Mucosa of rectum (tissue), 2 donors: ENCODE data around the gene PPFIA4.

ENCODE experiments used
- H3K27ac ChIP-seq, 2 donors: one replicate each; pipeline ENCODE4 v1.7.0; 2013; ENCODE audit warnings: inconsistent platforms in 2 of 2, low read depth in 2 of 2, low read length in 2 of 2
- H3K27me3 ChIP-seq, 2 donors: one replicate each; pipeline ENCODE4 v1.7.0; 2013; ENCODE audit warnings: low read length in 2 of 2; ENCODE audit not compliant: control insufficient read depth in 2 of 2, insufficient read depth in 2 of 2
- H3K36me3 ChIP-seq, 2 donors: one replicate each; pipeline ENCODE4 v1.7.0; 2013; ENCODE audit warnings: low read length in 2 of 2; ENCODE audit not compliant: control insufficient read depth in 2 of 2, insufficient read depth in 2 of 2
- H3K4me1 ChIP-seq, 2 donors: one replicate each; pipeline ENCODE4 v1.7.0; 2013; ENCODE audit warnings: low read length in 2 of 2, mild to moderate bottlenecking in 1 of 2; ENCODE audit not compliant: control insufficient read depth in 2 of 2, insufficient read depth in 2 of 2
- H3K4me3 ChIP-seq, 2 donors: one replicate each; pipeline ENCODE4 v1.7.0; 2013; ENCODE audit warnings: low read length in 2 of 2
- H3K9ac ChIP-seq, 2 donors: one replicate each; pipeline ENCODE4 v1.7.0; 2013; ENCODE audit warnings: low read length in 2 of 2, low read depth in 1 of 2, mild to moderate bottlenecking in 1 of 2
- H3K9me3 ChIP-seq, 2 donors: one replicate each; pipeline ENCODE4 v1.7.0; 2013; ENCODE audit warnings: low read length in 2 of 2; ENCODE audit not compliant: control insufficient read depth in 2 of 2
- donor health status: healthy.
- donor health status: Normal muscosa, but diverticular disease.

Gene PPFIA4

DNA sequence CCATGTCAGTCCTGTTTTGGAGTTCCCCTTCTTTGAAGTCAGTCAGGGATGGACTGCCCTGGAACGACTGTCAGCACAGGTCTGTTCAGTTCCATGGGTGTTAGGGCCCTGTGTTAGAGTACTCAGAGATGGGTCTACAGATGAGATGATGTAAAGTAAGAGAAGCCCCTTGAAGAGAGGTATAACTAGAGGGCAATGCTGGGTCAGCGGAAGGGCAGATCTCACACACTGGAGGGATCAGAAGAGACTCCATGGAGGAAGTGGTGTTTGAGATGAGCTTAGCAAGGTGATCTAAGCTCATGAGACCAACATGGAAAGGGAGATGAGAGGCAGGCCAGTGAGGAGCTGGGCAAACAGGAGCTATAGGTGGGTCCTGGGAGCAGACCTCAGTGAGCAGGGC, 7.6 kb downstream of the PPFIA4 start:
- Histone ChIP-seq H3K9me3 (no peaks in the 10 kb centered on the region), H3K36me3 (no peaks in the 10 kb centered on the region), H3K27ac (no peak overlapping the region), H3K9ac (no peak overlapping the region), H3K27me3 (peaks cover under 1 to 4% of the 10 kb centered on the region in 2 donors), H3K4me1 (no peaks in the 10 kb centered on the region), H3K4me3 (no peak overlapping the region)

- Histone ChIP-seq H3K4me1 (no peaks in the 10 kb centered on the region), H3K27ac (no peak overlapping the region), H3K9ac (no peak overlapping the region), H3K36me3 (no peaks in the 10 kb centered on the region), H3K4me3 (no peak overlapping the region), H3K27me3 (peaks cover 0 to 4% of the 10 kb centered on the region in 2 donors), H3K9me3 (no peaks in the 10 kb centered on the region)
These were observed 8.3 kb downstream of the PPFIA4 start for GRCh38 chr1:203034422-203035110.

DNA sequence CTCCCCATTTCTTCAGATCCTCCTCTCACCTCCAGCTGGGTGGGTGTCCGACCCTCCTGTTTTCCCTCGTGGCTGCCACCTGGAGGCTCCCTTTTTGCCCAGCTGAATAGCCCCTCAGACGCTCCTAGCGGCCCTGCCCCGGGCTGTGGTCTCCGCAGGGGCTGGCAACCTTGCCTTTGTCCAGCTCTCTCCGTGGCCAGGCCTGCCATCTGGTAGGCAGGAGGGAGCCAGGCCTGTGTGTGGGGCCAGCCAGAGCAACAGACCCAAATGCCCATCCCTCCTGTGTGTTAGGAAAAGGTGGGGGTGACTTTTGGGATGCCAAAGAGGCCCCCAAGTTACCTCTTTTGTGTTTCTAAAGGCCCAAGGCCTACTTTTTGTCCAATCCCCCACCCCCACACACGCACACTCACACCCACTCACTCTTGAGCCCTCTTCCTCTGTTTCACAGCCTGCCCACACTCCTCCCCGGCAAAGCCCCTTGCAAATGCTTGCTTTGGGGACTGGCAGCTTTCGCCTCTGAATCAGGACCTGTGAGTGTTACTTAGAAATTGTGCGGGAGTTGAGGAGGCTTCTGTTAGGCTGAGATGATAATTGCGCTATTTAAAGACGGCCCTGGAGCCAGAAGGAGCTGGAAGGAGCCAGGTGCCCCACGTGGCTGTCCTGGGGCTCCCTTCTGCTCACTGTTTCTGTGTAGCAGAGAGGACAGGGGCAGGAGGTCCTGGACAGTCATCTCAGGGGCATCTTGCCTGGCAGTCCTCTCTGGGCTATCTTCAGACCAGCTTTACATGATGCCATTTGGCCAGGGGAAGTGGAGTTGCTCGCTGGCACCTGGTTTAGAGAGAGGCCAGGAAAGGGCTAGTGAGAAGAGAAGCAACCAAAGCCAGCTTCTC, 9.1 kb downstream of the PPFIA4 start:
- H3K9me3 ChIP-seq = no peaks in the 10 kb centered on the region
- no peaks in the 10 kb centered on the region for H3K4me1 ChIP-seq
- no peak overlapping the region for H3K4me3 ChIP-seq
- H3K27me3 ChIP-seq = peaks cover 0 to 4% of the 10 kb centered on the region in 2 donors
- no peaks in the 10 kb centered on the region for H3K36me3 ChIP-seq
- H3K27ac ChIP-seq = no peak overlapping the region
- no peak overlapping the region for H3K9ac ChIP-seq

DNA sequence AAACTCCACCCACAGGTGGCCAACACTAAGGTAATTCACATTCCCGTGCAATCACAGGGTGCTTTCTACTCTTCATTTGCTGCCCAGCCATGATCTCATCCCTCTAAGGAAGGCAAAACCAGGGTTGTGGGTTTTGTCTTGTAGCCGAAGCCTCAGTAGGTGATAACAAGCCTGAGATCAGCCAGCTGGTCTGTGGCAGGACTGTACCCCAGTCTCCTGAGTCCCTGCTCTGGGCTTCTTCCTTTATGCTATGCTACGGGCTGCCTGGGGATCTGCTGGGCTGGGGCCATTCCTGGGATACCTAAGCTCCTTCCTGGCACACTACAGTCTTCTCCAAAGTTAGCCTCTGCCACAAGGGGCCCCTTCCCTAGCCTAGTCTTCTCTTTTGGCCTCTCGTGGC, 9.8 kb downstream of the PPFIA4 start:
- Histone ChIP-seq H3K27ac (no peak overlapping the region), H3K9ac (no peak overlapping the region), H3K4me3 (no peak overlapping the region), H3K4me1 (no peaks in the 10 kb centered on the region), H3K36me3 (no peaks in the 10 kb centered on the region), H3K9me3 (no peaks in the 10 kb centered on the region), H3K27me3 (peaks cover 0 to 4% of the 10 kb centered on the region in 2 donors)

GRCh38 chr1:203036537-203036936, 10.2 kb downstream of the PPFIA4 start:
- Histone ChIP-seq H3K36me3 (no peaks in the 10 kb centered on the region), H3K4me1 (no peaks in the 10 kb centered on the region), H3K4me3 (no peak overlapping the region), H3K9me3 (no peaks in the 10 kb centered on the region), H3K9ac (no peak overlapping the region), H3K27me3 (peaks cover 0 to 4% of the 10 kb centered on the region in 2 donors), H3K27ac (no peak overlapping the region)

- Histone ChIP-seq H3K9me3 (no peaks in the 10 kb centered on the region), H3K4me1 (no peaks in the 10 kb centered on the region), H3K9ac (no peak overlapping the region), H3K27ac (no peak overlapping the region), H3K4me3 (no peak overlapping the region), H3K36me3 (no peaks in the 10 kb centered on the region), H3K27me3 (peaks cover 0 to 4% of the 10 kb centered on the region in 2 donors)
These were observed 11.4 kb downstream of the PPFIA4 start for GRCh38 chr1:203037509-203038190.

- no peak overlapping the region for H3K27ac ChIP-seq
- H3K4me1 ChIP-seq = no peaks in the 10 kb centered on the region
- no peak overlapping the region for H3K9ac ChIP-seq
These were observed 12.0 kb downstream of the PPFIA4 start for GRCh38 chr1:203038217-203038741.

GRCh38 chr1:203038891-203039608, 12.8 kb downstream of the PPFIA4 start:
- H3K9me3 ChIP-seq = no peaks in the 10 kb centered on the region
- H3K36me3 ChIP-seq = no peaks in the 10 kb centered on the region
- no peaks in the 10 kb centered on the region for H3K4me1 ChIP-seq
- H3K4me3 ChIP-seq = no peak overlapping the region
- H3K9ac ChIP-seq = no peak overlapping the region
- H3K27me3 ChIP-seq = peaks cover 0 to 4% of the 10 kb centered on the region in 2 donors
- H3K27ac ChIP-seq = no peak overlapping the region

More at GRCh38 chr1:203038217-203038741, 12.0 kb downstream of the PPFIA4 start:
- no peak overlapping the region for H3K4me3 ChIP-seq
- H3K9me3 ChIP-seq = no peaks in the 10 kb centered on the region
- H3K36me3 ChIP-seq = no peaks in the 10 kb centered on the region
- peaks cover 0 to 4% of the 10 kb centered on the region in 2 donors for H3K27me3 ChIP-seq

DNA sequence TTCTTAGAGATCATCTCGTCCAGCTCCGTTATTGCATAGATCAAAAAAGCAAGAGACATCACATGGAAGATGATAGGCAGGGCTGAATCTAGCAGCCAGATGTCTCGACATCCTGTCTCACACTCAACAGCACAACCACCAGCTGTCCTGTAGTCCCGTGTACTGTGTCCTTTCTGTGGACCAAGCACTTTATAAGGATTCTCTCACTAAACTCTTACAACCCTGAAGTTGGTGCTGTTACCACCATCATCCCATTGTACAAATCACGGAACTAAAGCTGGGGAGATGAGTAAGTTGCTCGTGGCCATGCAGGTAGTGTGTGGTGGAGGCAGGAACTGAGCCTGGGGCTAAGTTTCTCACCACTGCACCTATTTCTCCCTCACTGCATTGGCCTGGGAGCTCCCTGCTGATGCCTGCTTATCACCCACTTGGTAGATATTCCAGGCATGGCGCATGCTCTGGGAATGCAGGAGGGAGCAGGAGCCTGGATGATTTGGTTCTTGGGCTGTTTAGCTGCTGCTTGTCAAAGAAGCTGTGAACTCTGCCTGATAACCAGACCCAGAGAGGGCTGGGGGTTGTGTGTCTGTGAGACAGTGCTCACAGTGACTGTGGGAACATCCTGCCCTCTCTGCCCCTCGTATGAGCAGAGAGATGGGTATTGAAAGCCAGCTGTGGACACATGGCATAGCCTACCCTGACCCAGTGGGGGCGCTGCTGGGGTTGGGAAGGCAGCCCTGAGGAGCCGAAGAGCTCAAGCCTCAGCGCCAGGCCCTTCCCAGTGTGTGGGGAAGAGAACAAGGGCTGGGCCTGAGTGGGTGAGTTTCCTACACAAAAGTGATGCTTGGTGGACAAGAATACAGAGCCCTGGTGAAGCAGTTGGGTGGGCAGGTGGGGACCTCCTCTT, 13.6 kb downstream of the PPFIA4 start:
- Histone ChIP-seq H3K27me3 (peaks cover 0 to 6% of the 10 kb centered on the region in 2 donors), H3K9ac (no peak overlapping the region), H3K36me3 (no peaks in the 10 kb centered on the region), H3K4me1 (no peaks in the 10 kb centered on the region), H3K27ac (no peak overlapping the region), H3K9me3 (no peaks in the 10 kb centered on the region), H3K4me3 (no peak overlapping the region)
